HG03139 (cell line): ENCODE results near the gene CDKN1B.

ENCODE experiments used
- ATAC-seq: cut with Tn5 transposase; IDR thresholded peaks from one replicate; pipeline ENCODE4 v1.9.1; 2021; ENCODE audit not compliant: unreplicated experiment

CDKN1B gene

GRCh38 chr12:12700254-12700653 is 16.9 kb upstream of the CDKN1B start:
- no peak for ATAC-seq

- ATAC-seq, result no peak
Measured at GRCh38 chr12:12701457-12701856, 15.7 kb upstream of the CDKN1B start.

GRCh38 chr12:12704593-12705230 is 12.5 kb upstream of the CDKN1B start:
- ATAC-seq, result peak; percentile 64

- ATAC-seq, result no peak
Measured at GRCh38 chr12:12705838-12706520, 11.2 kb upstream of the CDKN1B start.

- ATAC-seq, result no peak
Measured at GRCh38 chr12:12713932-12714275, 3.3 kb upstream of the CDKN1B start.

- ATAC-seq, result no peak
Measured at GRCh38 chr12:12714276-12715021, 2.7 kb upstream of the CDKN1B start.

GRCh38 chr12:12715128-12715458 is 2.1 kb upstream of the CDKN1B start:
- ATAC-seq, result no peak

- peak; percentile 35 for ATAC-seq
Measured at GRCh38 chr12:12715459-12716150, 1.6 kb upstream of the CDKN1B start.

GRCh38 chr12:12716151-12716792 is 896 bp upstream of the CDKN1B start:
- ATAC-seq, result no peak

GRCh38 chr12:12717586-12718380 is 615 bp downstream of the CDKN1B start:
- ATAC-seq, result no peak

GRCh38 chr12:12718381-12718759 is 1.2 kb downstream of the CDKN1B start:
- no peak for ATAC-seq

GRCh38 chr12:12718853-12719252 is 1.7 kb downstream of the CDKN1B start:
- no peak for ATAC-seq

GRCh38 chr12:12719496-12719895 is 2.3 kb downstream of the CDKN1B start:
- no peak for ATAC-seq

- ATAC-seq, result no peak
Measured at GRCh38 chr12:12720052-12720451, 2.9 kb downstream of the CDKN1B start.

- ATAC-seq, result no peak
Measured at GRCh38 chr12:12720672-12721161, 3.5 kb downstream of the CDKN1B start.

- no peak for ATAC-seq
Measured at GRCh38 chr12:12721176-12721751, 4.1 kb downstream of the CDKN1B start.

- ATAC-seq, result no peak
Measured at GRCh38 chr12:12721814-12722434, 4.8 kb downstream of the CDKN1B start.

- ATAC-seq, result no peak
Measured at GRCh38 chr12:12722435-12723148, 5.4 kb downstream of the CDKN1B start.

- no peak for ATAC-seq
Measured at GRCh38 chr12:12723149-12723680, 6.0 kb downstream of the CDKN1B start.
